Adipose tissue (tissue), 3 donors: ENCODE results near the gene TBC1D3K. TPM values are rescaled to one million over a fixed set of nuclear protein-coding genes. Genes with fewer than 3 reads are reported as not detected.
"Not testable (repeated sequence)": the region's sequence is repeated elsewhere in the genome, so short reads cannot be mapped to it uniquely, and the experiment has no call there.

Experiments
- H3K27ac ChIP-seq: one replicate; pipeline ENCODE4 v1.5.1; 2013; ENCODE audit warnings: low read depth, low read length
- WGBS, 3 donors: extraction: QIAGEN DNeasy Blood & Tissue Kit; methylation state at CpG; one replicate each; pipeline ENCODE4 v1.1.7; 2013; 5-methylcytosine and 5-hydroxymethylcytosine counted together
- polyA plus RNA-seq, 3 donors: library from polyadenylated mRNA; stranded (reverse); fragments of 200-250 nt; gene quantifications; one replicate each; pipeline ENCODE4 v1.2.3, GENCODE V29; 2013
- donor health status: healthy with polysubstance abuse.
- donor health status: Bipolar disorder and iron deficiency.
- donor health status: healthy.

The TBC1D3K gene
- polyA plus RNA-seq, result not detected

DNA sequence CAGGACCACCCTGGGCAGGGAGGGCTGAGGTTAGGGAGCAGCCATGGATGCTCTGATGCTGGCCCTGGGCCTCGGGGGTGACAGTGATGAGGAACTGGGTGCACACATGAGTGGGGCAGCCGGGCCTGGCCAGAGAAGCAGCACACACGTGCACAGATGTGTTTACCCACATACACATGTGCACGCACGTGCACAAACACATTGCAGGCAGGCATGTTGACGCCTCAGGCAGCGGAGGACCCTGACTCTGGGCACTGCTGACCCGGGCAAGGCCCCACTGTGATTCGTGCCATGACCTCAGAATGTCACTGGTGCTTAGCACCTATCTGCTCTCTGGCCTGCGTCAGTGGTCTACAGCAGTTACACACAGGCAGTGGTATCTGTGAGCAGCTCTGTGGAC, at the start of gene TBC1D3K:
Gene TBC1D3K, plus strand, starts transcription at position 301 of the 400 bp plus-strand sequence. CDS start 1,585 bp downstream, outside the sequence.
- not testable (repeated sequence) for H3K27ac ChIP-seq
- WGBS, 3 donors, result no CpG with 5 or more reads among the region's 10 CpGs

GRCh38 chr17:37884516-37884915, 39.7 kb upstream of the TBC1D3K start:
- H3K27ac ChIP-seq, result no peak overlapping the region
- 40 to 82% (median 52%) methylated on average over 2 of the region's 2 CpGs for WGBS, 3 donors

DNA sequence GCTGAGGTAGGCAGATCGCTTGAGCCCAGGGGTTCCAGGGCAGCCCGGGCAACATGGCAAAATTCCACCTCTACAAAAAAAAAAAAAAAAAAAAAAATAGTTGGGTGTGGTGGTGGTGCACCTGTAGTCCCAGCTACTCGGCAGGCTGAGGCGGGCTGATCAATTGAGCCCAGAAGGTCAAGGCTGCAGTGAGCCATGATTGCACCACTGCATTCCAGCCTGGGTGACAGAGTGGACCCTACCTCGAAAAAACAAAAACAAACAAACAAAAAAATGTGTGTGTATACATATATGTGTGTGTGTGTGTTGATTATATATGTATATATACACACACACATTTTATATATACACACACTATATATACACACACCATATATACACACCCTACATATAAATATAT, 39.1 kb upstream of the TBC1D3K start:
- no peak overlapping the region for H3K27ac ChIP-seq
- WGBS, 3 donors, result 72 to 87% (median 81%) methylated on average over 5 of the region's 5 CpGs

DNA sequence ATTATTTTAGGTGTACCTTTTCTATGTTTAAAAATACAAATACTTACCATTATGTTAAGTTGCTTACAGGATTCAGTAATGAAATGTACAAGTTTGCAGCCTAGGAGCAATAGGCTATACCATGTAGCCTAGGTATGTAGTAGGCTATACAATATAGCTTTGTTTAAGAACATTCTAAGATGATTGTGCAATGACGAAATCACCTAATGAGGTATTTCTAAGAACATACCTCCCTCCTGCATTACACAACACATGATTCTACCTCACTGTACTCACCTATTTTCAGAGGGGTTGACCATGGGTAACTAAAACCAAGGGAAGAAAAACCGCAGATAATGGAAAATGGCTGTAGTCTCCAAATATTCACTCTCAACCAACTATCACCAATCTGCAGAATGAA, 35.3 kb upstream of the TBC1D3K start:
- 89 to 94% (median 93%) methylated on average over 2 of the region's 2 CpGs for WGBS, 3 donors
- no peak overlapping the region for H3K27ac ChIP-seq

- H3K27ac ChIP-seq, result not testable (repeated sequence)
These were observed 27.3 kb upstream of the TBC1D3K start for GRCh38 chr17:37896961-37897360.

Other genes starting within 250 kb of the TBC1D3K start
- gene HNF1B, start 179.4 kb upstream of the TBC1D3K start, polyA plus RNA-seq, result 10 to 100 TPM in 1 of 3 donors, under 1 TPM in 1, not detected in 1; 0.67 to 16.7 TPM
- 1 to 10 TPM; 5.3 to 6.4 (median 5.5) TPM for gene TBC1D3L, start 64.6 kb downstream of the TBC1D3K start, polyA plus RNA-seq
- 1 to 10 TPM in 1 of 3 donors, under 1 TPM in 1, not detected in 1; 0.95 to 1.1 TPM for gene TBC1D3D, start 79.6 kb downstream of the TBC1D3K start, polyA plus RNA-seq
- gene TBC1D3C, start 144.2 kb downstream of the TBC1D3K start, polyA plus RNA-seq, result 1 to 10 TPM in 1 of 3 donors, not detected in 2; 1.5 TPM
- not detected for gene TBC1D3E, start 203.5 kb downstream of the TBC1D3K start, polyA plus RNA-seq